Rectal smooth muscle tissue (tissue), 1 donor: ENCODE measurements around the gene MROH2B.

Experiments used
- H3K27ac ChIP-seq: one replicate; pipeline ENCODE4 v1.7.0; 2013; ENCODE audit warnings: low read depth, low read length, inconsistent platforms
- H3K27me3 ChIP-seq: one replicate; pipeline ENCODE4 v1.7.0; 2013; ENCODE audit warnings: low read length; ENCODE audit not compliant: control insufficient read depth, insufficient read depth
- H3K36me3 ChIP-seq: one replicate; pipeline ENCODE4 v1.7.0; 2013; ENCODE audit warnings: low read length; ENCODE audit not compliant: control insufficient read depth, insufficient read depth
- H3K4me1 ChIP-seq: one replicate; pipeline ENCODE4 v1.7.0; 2013; ENCODE audit warnings: low read length; ENCODE audit not compliant: control insufficient read depth, insufficient read depth
- H3K4me3 ChIP-seq: one replicate; pipeline ENCODE4 v1.7.0; 2013; ENCODE audit warnings: low read length
- H3K9ac ChIP-seq: one replicate; pipeline ENCODE4 v1.7.0; 2013; ENCODE audit warnings: low read length

Gene MROH2B

GRCh38 chr5:41009232-41009631, 61.9 kb downstream of the MROH2B start:
- H3K27me3 ChIP-seq, result no peaks in the 10 kb centered on the region
- H3K27ac ChIP-seq, result no peak overlapping the region
- no peak overlapping the region for H3K9ac ChIP-seq
- no peak overlapping the region for H3K4me3 ChIP-seq
- H3K36me3 ChIP-seq, result no peaks in the 10 kb centered on the region
- no peaks in the 10 kb centered on the region for H3K4me1 ChIP-seq

- no peaks in the 10 kb centered on the region for H3K4me1 ChIP-seq
- H3K9ac ChIP-seq, result no peak overlapping the region
- no peak overlapping the region for H3K4me3 ChIP-seq
- H3K36me3 ChIP-seq, result no peaks in the 10 kb centered on the region
- no peaks in the 10 kb centered on the region for H3K27me3 ChIP-seq
- no peak overlapping the region for H3K27ac ChIP-seq
Measured at GRCh38 chr5:41004931-41005330, 66.2 kb downstream of the MROH2B start.

GRCh38 chr5:41003670-41004376, 67.3 kb downstream of the MROH2B start:
- Histone ChIP-seq H3K9ac (no peak overlapping the region), H3K27ac (no peak overlapping the region), H3K27me3 (no peaks in the 10 kb centered on the region), H3K4me1 (no peaks in the 10 kb centered on the region), H3K36me3 (no peaks in the 10 kb centered on the region), H3K4me3 (no peak overlapping the region)

GRCh38 chr5:40999966-41000365, 71.2 kb downstream of the MROH2B start:
- no peaks in the 10 kb centered on the region for H3K4me1 ChIP-seq
- no peak overlapping the region for H3K4me3 ChIP-seq
- no peaks in the 10 kb centered on the region for H3K36me3 ChIP-seq
- H3K9ac ChIP-seq, result no peak overlapping the region
- no peak overlapping the region for H3K27ac ChIP-seq
- no peaks in the 10 kb centered on the region for H3K27me3 ChIP-seq

GRCh38 chr5:40999142-40999541, 72.0 kb downstream of the MROH2B start:
- no peak overlapping the region for H3K9ac ChIP-seq
- H3K4me1 ChIP-seq, result no peaks in the 10 kb centered on the region
- H3K27me3 ChIP-seq, result no peaks in the 10 kb centered on the region
- H3K4me3 ChIP-seq, result no peak overlapping the region
- no peak overlapping the region for H3K27ac ChIP-seq
- H3K36me3 ChIP-seq, result no peaks in the 10 kb centered on the region

GRCh38 chr5:40995801-40996586, 75.1 kb downstream of the MROH2B start:
- Histone ChIP-seq H3K9ac (no peak overlapping the region), H3K36me3 (no peaks in the 10 kb centered on the region), H3K27me3 (no peaks in the 10 kb centered on the region), H3K4me1 (no peaks in the 10 kb centered on the region), H3K27ac (no peak overlapping the region), H3K4me3 (no peak overlapping the region)

- no peaks in the 10 kb centered on the region for H3K36me3 ChIP-seq
- H3K27ac ChIP-seq, result peak overlapping the region; percentile 40
- no peak overlapping the region for H3K4me3 ChIP-seq
- H3K27me3 ChIP-seq, result no peaks in the 10 kb centered on the region
- H3K4me1 ChIP-seq, result peaks cover 4% of the 10 kb centered on the region
- H3K9ac ChIP-seq, result no peak overlapping the region
Measured at GRCh38 chr5:40991981-40992559, 79.1 kb downstream of the MROH2B start.

GRCh38 chr5:40991168-40991980, 79.8 kb downstream of the MROH2B start:
- Histone ChIP-seq H3K9ac (no peak overlapping the region), H3K4me1 (peaks cover 4% of the 10 kb centered on the region), H3K36me3 (no peaks in the 10 kb centered on the region), H3K27ac (peak overlapping the region; percentile 40), H3K27me3 (no peaks in the 10 kb centered on the region), H3K4me3 (no peak overlapping the region)

GRCh38 chr5:40988746-40989510, 82.2 kb downstream of the MROH2B start:
- Histone ChIP-seq H3K4me3 (no peak overlapping the region), H3K9ac (no peak overlapping the region), H3K27me3 (no peaks in the 10 kb centered on the region), H3K36me3 (no peaks in the 10 kb centered on the region), H3K4me1 (peaks cover 4% of the 10 kb centered on the region), H3K27ac (no peak overlapping the region)

- Histone ChIP-seq H3K27me3 (no peaks in the 10 kb centered on the region), H3K36me3 (no peaks in the 10 kb centered on the region), H3K9ac (no peak overlapping the region), H3K27ac (no peak overlapping the region), H3K4me1 (peaks cover 4% of the 10 kb centered on the region), H3K4me3 (no peak overlapping the region)
Measured at GRCh38 chr5:40987349-40987748, 83.8 kb downstream of the MROH2B start.

GRCh38 chr5:40986666-40987065, 84.5 kb downstream of the MROH2B start:
- no peaks in the 10 kb centered on the region for H3K27me3 ChIP-seq
- no peak overlapping the region for H3K4me3 ChIP-seq
- H3K27ac ChIP-seq, result no peak overlapping the region
- no peaks in the 10 kb centered on the region for H3K36me3 ChIP-seq
- H3K9ac ChIP-seq, result no peak overlapping the region
- H3K4me1 ChIP-seq, result peaks cover 4% of the 10 kb centered on the region
